RPMI7951 (cell line): ENCODE data around the gene ASPSCR1. TPM values are rescaled to one million over a fixed set of nuclear protein-coding genes. Genes with fewer than 3 reads are reported as not detected.

Experiments
- DNase-seq: peaks from one replicate; pipeline ENCODE4 v3.0.0-alpha.2; 2012; ENCODE audit warnings: low read depth
- total RNA-seq: library from RNA; depleted of rRNA; stranded (reverse); fragments of >200 nt; shearing (Covaris generic); gene quantifications from 2 replicates; pipeline ENCODE4 v1.2.3, GENCODE V29; 2014

Gene ASPSCR1
- total RNA-seq, 1 experiment from 2014 or later = 18.1 TPM

DNA sequence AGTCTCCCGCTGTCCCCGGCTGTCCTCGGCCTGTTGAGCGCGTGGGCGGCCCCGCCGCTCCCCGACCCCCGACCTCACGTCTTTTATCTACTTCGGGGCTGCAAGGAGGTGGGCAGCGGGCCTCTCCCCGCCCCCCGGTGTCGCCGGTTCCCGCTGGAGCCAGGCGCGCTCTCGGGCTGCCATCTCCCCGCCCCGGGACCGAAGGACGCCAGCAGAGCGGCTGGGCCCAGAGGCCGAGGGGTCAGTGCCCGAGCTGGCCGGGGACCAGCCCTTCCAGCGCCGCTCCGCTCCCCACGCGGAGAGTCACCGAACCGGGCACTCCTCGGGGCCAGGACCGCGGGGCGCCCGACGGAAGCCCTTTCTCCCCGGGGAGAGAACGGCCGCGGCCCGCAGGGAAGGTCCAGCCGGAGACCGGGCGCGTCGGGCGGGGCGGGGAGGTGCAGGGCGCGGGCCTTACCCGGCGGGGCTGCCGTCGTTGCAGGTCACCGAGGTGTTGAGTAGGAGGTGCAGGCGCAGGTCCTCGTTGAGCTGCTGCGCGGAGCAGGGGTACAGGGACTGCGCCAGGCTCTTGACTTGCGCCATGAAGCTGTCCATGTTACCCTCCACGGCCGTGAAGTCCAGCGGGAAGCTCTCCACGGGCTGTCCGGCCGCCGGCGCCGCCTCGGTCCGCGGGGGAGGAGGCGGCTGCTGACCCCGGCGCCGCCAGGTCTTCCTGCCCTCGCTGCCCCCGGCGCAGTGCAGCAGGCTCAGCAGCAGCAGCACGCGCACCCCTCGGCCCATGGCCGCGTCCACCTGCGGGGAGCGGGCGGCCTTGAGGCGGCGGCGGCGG is 17.1 kb upstream of the ASPSCR1 start:
- DNase-seq = no peak

GRCh38 chr17:81961087-81961511 is 16.3 kb upstream of the ASPSCR1 start, which contains the start of gene NOTUM:
Gene NOTUM, minus strand, starts transcription at chr17:81961187. Its CDS starts 278 bp downstream, at chr17:81960909.
- DNase-seq = peak; percentile 18

GRCh38 chr17:81961521-81962498 is 15.6 kb upstream of the ASPSCR1 start:
- no peak for DNase-seq

DNA sequence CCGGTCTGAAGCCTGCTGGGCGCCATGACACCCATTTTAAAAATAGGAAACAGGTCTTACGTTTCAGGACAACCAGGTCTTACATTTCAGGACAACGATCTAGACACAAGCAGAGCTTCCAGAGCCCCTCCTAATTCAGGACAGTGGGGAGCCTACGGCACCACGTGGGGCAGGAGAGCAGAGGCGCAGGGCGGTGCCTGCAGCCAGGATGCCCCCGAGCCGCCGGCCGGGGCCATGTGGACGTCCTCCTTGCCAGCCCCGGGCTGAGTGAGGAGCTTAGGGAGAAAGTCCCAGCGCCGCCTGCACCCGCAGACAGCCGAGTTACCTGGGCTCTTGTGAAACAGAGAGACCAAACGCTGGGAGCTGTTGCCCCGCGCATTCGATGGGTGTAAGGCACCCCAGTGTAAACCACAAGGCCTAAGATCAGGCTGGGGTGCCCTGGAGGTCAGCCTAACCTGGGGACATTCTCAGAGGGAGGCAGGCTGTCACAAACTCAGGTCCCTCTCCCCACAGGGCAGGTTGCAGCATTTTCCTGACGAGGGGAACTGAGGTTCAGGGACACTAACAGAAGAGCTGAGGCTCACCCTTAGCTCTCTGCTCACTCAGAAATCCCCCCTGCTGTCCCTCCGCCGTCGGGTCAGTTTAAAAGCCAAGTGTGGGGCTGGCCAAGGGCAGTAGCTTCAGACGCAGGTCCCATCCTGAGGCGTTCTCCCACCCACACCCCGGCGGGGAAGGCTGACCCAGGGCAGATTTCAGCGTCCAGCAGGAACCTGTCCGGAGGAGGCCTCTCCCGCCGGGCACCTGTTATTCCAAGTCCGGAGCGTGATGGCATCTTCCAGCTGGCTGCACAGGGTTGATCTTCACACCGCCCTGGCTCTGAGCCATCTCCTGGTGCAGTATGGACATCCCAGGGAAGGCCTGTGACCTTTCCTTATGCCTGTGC is 14.7 kb upstream of the ASPSCR1 start:
- DNase-seq = no peak

DNA sequence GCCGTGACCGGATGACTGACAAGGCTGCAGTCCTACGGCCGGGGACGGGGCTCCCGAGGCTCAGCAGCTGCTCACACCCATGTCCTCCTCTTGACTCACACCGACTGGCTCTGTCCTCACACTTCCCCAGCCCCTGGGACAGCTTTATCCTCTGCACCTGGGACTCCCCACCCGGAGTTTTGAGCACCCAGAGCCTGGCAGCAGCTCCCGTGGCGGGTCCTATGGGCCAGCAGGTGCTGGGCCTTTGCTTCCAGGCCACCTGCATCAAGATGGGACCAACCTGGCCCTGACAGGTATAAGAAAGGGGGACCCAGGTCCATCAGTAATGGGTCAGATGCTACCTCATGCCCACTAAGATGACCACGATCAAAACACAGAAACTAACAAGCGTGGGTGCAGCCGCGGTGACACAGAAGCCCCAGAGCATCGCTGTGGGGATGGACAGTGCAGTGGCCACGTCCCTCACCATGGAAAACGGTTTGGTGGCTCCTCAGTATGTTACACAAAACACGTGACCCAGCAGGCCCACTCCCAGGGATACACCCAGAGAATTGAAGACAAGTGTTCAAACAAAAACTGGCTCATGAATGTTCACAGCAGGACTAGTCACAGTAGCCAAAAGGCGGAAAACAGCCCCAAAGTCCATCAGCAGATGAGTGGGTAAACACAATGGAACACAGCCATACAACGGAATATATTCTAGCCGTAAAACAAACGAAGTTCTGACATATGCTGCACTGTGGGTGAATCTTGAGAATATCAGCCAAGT is 13.2 kb upstream of the ASPSCR1 start:
- no peak for DNase-seq

DNA sequence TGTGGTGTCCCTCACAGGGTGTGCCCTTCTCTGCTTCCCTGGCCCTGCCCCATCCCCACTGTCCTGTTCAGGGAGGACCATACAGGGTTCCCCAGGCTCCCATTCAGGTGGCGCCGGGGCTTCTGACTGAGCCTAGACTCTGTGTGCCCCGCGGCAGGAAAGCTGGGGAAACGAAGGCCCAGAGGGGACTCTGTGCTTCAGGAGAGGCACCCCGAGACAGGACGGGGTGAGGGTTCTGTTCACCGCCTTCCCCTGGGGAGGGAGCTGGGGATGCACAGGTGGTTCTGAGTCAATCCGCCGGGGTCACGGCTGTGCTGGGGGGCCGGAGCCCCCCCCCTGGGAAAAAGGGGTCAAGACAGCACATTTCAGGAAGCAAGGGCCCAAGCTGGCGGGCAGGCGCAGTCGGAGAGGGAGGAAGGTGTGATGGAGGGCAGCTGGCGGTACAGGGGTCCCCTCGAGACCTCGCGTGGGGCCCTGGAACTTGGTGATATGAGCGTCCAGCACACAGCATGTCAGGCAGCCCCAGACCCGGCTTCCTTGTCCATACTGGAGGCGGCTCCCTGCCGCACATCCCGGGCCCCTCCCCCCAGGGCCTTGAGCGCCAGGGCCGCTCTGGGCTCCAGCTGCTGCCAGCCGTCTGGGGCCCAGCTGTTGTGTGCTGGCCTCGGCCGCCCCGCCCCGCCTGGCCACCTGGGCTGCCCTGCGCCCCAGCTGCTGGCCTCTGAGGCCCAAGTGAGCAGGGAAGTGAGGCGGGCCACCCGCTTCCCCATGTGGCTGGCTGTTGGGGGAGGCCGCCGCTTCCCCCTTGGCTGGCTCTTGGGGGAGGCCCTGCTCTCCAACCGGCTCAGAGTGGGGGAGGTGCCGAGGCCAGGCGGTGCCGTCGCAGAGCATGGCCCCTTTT is 10.8 kb upstream of the ASPSCR1 start:
- DNase-seq = peak; percentile 49

GRCh38 chr17:81967244-81967532 is 10.2 kb upstream of the ASPSCR1 start:
- DNase-seq = no peak

- DNase-seq = peak; percentile 86
These were observed 9.7 kb upstream of the ASPSCR1 start for GRCh38 chr17:81967533-81968395.

- no peak for DNase-seq
These were observed 9.1 kb upstream of the ASPSCR1 start for GRCh38 chr17:81968396-81968745.

GRCh38 chr17:81968850-81969812 is 8.3 kb upstream of the ASPSCR1 start:
- no peak for DNase-seq

GRCh38 chr17:81973432-81973831 is 4.0 kb upstream of the ASPSCR1 start:
- DNase-seq = no peak

- no peak for DNase-seq
These were observed 858 bp upstream of the ASPSCR1 start for GRCh38 chr17:81976332-81977210.

GRCh38 chr17:81978524-81979298 is 1.3 kb downstream of the ASPSCR1 start:
- DNase-seq = no peak

GRCh38 chr17:81980122-81980521 is 2.7 kb downstream of the ASPSCR1 start:
- DNase-seq = no peak

GRCh38 chr17:81980707-81981343 is 3.4 kb downstream of the ASPSCR1 start:
- peak; percentile 45 for DNase-seq
